NCI-H2171 treated with DMSO at 0.1 percent for 48 hours (cell line): ENCODE results near the gene DPM2.

Experiments used
- DNase-seq: peaks from one replicate; lab custom pipeline; 2025; lab: John Stamatoyannopoulos, UW

Gene DPM2, protein sequence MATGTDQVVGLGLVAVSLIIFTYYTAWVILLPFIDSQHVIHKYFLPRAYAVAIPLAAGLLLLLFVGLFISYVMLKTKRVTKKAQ

GRCh38 chr9:127937388-127938297 lies at the start of gene DPM2:
Gene DPM2, minus strand, starts transcription at chr9:127937854. Its CDS starts 34 bp downstream, at chr9:127937820.
- DNase-seq, result peak; percentile 94

DNA sequence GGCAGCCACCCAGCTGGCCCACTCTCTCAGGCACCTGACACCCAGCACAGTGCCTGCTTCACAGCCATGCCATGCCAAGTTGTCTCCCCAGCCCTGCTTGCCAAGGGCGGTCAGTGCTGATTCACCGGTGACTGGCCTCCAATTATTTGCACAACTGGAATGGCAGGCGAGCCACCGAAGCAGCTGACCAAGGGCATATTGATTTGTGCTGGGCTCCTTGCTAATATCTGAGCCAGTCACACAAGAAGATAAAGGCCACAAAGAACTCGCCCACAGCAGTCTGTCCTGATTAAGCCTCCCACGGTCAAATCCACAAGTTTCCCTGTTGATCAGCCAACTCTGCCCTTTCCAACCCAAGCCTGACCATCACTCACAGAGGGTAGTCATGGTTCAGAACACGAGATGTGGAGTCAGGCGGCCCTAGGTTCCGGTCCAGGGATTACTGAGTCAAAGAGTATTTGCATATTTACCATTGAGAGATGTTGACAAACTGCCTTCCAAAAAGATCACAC lies 49.5 kb upstream of the DPM2 start:
- DNase-seq, result no peak

DNA sequence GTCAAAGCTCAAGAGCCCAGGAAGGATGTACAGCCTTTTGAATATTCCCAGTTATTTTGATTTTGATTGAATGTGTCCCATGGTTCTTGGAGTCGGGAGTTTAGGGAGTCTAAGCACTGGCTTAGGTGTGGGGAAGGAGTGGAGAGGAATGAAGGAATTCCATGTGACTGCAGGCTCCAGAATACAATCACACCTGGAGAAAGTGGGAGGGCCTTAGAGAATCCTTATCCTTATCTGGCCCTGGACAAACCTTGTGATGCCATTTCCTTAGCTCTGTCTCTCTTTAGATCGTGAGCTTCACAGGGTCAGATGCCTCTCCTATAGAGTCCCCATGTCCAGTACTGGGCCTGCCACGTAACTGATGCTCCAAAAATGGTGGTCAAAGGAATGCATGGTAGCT lies 47.4 kb upstream of the DPM2 start:
- DNase-seq, result no peak

- peak; percentile 94 for DNase-seq
Measured at GRCh38 chr9:127983847-127984289, 46.2 kb upstream of the DPM2 start.

DNA sequence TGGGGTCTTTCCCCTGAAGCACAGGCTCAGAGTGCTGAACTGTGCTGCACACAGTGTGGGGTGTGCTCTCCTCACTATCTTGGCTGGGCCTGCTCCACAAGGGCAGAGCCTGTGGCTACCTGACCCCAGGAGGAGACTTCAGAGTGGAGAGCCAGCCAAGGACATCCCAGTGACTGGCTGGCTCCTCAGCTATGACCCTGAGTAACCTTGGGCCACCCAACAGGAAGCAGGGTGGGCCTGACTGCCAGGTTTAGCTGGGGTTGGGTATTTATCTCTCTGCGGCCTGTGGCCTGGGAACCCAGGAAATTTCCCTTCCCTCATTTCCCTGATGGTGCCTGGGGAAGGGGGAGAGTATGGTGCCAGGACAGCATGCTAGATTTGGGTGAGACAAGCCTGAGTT lies 45.3 kb upstream of the DPM2 start:
- DNase-seq, result no peak

GRCh38 chr9:127981559-127982121 lies 44.0 kb upstream of the DPM2 start:
- DNase-seq, result no peak

DNA sequence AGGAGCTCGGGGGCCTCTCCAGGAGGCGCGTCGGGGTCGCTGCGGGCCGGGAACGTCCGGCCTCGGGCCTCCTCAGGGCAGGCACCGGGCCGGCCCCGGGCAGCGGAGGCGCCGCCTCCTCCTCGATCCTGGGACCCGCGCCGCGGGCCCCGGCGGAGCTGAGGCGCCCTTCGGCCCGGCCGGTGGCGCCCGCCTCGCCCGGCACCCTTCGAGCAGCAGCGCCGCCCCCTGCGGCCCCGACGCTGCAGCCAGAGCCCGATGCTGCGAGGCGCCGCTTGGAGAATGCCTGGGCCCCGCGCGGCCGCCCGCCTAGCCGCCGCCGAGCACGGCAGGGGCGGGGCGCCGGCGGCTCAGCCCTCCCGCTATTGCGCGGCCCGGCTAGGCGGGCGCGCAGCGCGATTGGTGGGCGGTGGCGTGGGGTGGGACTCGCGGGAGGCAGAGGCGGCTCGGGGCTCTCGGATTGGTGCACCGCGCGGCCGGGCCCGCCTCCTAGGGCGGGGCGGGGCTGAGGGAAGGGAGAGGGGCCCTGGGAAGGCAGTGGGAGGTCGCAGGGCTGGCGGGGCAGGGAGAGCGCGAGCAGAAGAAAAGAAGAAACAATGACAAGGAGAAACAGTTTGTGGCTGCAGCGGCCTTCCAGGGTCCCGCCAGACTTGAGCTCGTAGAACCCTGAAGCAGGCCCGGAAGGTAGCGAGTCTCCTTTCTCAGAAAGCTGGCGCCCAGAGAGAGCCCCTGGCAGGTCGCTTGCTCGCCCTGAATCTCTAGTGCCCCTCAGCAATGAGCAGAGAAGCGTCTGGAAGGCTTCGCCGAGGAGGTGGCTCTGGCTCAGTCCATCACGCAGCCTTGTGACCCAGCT lies 43.3 kb upstream of the DPM2 start, which contains the start of gene EEIG1:
EEIG1 (minus strand) TSS at position 284 of the 853 bp plus-strand sequence. CDS start 852 bp downstream, outside the sequence.
- peak; percentile 95 for DNase-seq

- peak; percentile 87 for DNase-seq
Measured at GRCh38 chr9:127980060-127980705, 42.5 kb upstream of the DPM2 start.

DNA sequence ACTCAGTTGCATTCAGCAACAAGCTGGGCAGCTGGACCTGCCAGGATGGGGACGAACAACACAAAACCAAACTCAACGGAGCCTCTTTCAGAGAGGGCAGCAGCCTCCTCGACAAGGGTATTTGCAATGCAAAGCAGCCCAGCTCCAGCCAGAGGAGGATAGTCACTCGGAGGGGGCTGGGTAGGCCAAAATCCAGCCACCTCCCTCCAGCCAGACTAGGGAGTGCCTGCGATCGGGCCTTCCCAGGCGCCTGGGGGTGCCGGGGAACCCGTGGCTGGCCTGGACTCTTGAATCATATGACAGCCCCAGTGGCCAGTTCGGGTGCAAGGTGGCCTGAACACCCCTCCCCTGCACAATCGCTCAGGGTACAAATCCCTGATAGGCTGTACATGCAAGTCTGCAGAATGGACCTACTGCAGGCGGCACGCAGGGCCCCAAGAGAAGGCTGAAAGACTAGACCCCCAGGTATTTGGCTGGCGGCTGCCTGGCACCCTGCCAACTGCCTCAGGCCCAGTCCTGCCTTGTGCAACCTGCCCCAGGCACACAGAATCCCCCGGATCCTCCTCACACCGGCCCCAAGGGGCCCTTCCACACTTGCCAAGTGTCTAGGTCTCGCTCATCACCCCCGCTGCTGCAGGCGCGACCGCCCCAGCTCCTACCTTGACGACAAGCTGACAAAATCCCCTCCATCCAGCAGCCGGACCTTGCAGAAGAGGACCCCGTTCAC lies 41.8 kb upstream of the DPM2 start:
- peak; percentile 91 for DNase-seq

DNA sequence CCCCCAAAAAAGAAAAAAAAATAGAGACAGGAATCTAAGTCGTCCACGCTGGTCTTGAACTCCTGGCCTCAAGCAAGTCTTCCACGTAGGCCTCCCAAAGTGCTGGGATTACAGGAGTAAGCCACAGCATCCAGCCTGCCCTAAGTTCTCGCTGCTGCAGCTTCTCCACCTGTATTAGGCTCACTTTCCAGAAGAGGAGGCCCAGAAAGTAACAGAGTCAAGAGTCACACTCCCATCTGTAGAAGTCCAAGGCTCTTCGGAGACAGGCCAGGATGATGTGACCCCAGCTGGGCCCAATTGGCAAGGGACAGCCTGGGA lies 41.3 kb upstream of the DPM2 start:
- no peak for DNase-seq

DNA sequence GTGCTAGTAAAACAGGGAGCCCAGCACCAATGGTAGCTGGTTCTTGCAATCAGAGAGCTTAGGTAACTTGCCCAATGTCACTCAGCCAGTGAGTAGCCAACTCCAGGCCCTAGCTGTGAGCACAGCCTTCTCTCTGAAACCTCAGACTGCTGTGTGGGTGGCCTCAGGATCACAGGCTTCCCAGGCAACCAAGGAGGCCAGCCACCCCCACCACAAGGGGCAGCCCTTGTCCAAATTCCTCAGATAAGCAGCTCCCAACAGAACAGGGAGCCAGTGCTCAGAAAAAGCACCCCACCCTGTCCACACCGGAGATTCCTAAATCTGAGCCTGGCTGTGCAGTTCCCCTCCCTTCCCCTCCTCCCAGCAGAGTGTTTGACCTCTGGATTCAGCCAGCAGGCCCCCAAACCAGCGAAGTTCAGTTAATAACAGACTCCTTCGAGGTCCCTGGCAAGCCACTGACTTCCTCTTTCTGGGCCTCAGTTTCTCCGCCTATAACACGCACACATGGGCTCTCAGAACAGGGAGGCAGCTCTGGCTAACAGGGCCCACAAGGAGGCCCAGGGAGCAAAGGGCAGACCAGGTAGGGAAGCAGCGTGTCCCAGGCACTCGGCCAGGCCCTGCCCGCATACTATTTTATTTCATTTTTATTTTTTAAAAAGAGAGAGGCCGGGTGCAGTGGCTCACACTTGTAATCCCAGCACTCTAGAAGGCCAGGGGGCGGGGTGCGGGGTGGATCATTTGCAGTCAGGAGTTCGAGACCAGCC lies 40.4 kb upstream of the DPM2 start:
- DNase-seq, result no peak

DNA sequence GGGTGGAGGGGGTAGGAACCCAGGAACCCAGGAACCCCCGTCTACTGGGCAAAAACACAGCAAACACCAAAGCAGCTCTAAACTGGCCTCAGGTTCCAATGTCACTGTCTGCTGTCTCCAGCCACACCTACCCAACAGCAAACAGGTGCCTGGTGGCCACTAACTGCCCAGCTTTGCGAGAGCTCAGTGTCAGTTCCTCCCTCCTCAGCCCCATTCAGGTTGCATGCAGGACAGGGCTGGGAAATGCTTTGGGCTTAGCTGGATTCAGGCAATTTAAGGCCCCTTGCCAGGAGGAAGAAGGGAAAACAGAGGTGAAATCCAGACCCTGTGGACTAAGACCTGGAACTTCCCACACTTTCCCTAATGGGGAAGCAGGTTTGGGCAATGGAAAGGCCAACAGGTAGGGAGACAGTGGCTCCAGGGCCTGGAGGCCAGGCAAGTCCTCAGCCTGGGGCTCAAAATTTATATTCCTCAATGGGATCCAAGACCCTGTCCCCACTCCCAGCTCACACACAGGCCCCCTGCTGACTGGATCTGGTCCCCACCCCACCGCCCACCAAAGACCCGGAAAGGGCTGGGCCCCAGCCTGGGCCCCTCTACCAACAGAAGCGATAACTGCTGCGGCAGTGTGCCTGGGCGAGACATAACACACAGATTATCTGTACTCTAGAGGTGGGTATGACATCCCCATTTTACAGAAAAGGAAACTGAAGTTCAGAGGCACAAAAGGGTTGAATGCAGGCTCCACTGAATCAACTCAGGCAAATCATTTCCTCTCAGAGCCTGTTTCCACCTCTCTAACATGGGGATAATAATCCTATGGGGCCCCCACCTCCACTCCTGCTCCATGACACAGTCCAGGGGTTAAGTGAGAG lies 39.6 kb upstream of the DPM2 start:
- DNase-seq, result no peak

DNA sequence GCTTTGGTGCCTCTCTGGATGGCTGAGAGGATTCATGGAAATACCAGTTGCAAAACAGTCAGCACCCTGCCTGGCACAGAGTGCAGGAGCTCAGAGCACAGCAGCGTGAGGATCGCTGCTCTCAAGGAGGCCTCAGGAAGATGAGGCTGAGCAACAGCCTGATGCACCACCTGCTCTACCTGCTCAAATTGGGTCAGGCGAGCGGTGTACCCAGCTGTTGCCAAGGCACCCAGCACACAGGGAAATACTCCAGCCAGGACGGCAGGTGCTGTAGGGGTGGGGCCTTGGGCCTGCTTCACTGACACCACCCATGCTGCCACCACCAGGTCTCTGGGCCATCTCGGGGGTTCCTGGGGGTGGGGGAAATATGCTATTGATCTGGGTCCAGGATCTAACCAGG lies 38.8 kb upstream of the DPM2 start:
- DNase-seq, result peak; percentile 98

GRCh38 chr9:127975376-127976315 lies 38.0 kb upstream of the DPM2 start:
- no peak for DNase-seq

DNA sequence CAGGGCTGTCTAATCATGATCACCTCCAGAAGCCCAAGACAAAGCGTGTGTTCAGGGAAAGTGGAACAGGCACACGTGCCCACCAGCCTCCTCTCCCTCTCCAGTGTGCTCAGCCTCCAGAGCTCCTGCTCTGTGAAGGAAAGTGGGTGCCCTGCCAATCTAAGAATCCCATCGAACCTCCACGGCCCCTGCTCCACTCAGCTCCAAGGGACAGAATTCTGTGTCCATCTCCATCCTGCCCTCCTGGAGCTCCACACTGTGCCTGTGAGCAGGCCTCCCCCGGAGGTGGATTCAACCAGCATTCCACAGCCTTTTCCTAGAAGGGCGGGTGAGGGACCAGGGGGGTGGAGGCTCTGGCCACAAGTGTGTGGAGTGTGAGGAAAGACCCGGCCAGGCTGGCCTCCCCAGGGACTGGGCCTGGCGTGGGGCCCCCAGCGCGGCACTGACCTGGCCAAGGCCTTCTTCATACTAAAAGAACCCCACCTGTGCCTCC lies 37.2 kb upstream of the DPM2 start:
- DNase-seq, result no peak

GRCh38 chr9:127974001-127974768 lies 36.5 kb upstream of the DPM2 start:
- DNase-seq, result peak; percentile 37
